Measurements from ENCODE around the gene SPON1. TPM values are rescaled to one million over a fixed set of nuclear protein-coding genes. Genes with fewer than 3 reads are reported as not detected.

SPON1 gene
- total RNA-seq, 1 donor from 2014 or later = 13.2 TPM

- Mint-ChIP-seq H3K27me3 (ENCODE audit: low read depth) (peaks cover 7% of the 10 kb centered on the region), H3K4me1 (no peaks in the 10 kb centered on the region), H3K36me3 (ENCODE audit: low read depth) (no peaks in the 10 kb centered on the region), H3K9me3 (peaks cover 6% of the 10 kb centered on the region), H3K4me3 (no peak overlapping the region), H3K27ac (ENCODE audit: unreplicated experiment) (no peak overlapping the region)
- no peak for TF ChIP-seq CTCF (conservative IDR thresholded peaks at IDR 0.05)
- DNase-seq (ENCODE audit: low read depth, low spot score) = no peak
Measured at GRCh38 chr11:13993096-13993765, 30.7 kb downstream of the SPON1 start.

- no peak overlapping the region for H3K4me3 Mint-ChIP-seq
- TF ChIP-seq CTCF (conservative IDR thresholded peaks at IDR 0.05) = no peak
- peaks cover 5% of the 10 kb centered on the region for H3K27me3 Mint-ChIP-seq (ENCODE audit: low read depth)
- peaks cover 9% of the 10 kb centered on the region for H3K36me3 Mint-ChIP-seq (ENCODE audit: low read depth)
- no peak overlapping the region for H3K27ac Mint-ChIP-seq (ENCODE audit: unreplicated experiment)
- peaks cover 12% of the 10 kb centered on the region for H3K9me3 Mint-ChIP-seq
- no peaks in the 10 kb centered on the region for H3K4me1 Mint-ChIP-seq
- no peak for DNase-seq (ENCODE audit: low read depth, low spot score)
Measured at GRCh38 chr11:13997881-13998280, 35.4 kb downstream of the SPON1 start.

GRCh38 chr11:13999704-14000103 lies 37.2 kb downstream of the SPON1 start:
- Mint-ChIP-seq H3K4me1 (no peaks in the 10 kb centered on the region), H3K27me3 (ENCODE audit: low read depth) (peaks cover 3% of the 10 kb centered on the region), H3K36me3 (ENCODE audit: low read depth) (peaks cover 14% of the 10 kb centered on the region), H3K4me3 (no peak overlapping the region), H3K27ac (ENCODE audit: unreplicated experiment) (no peak overlapping the region), H3K9me3 (peaks cover 17% of the 10 kb centered on the region)
- no peak for DNase-seq (ENCODE audit: low read depth, low spot score)
- no peak for TF ChIP-seq CTCF (conservative IDR thresholded peaks at IDR 0.05)

GRCh38 chr11:14001597-14001996 lies 39.1 kb downstream of the SPON1 start:
- Mint-ChIP-seq H3K4me1 (no peaks in the 10 kb centered on the region), H3K27me3 (ENCODE audit: low read depth) (peaks cover 4% of the 10 kb centered on the region), H3K9me3 (peaks cover 20% of the 10 kb centered on the region), H3K27ac (ENCODE audit: unreplicated experiment) (no peak overlapping the region), H3K36me3 (ENCODE audit: low read depth) (peaks cover 14% of the 10 kb centered on the region), H3K4me3 (no peak overlapping the region)
- TF ChIP-seq CTCF (conservative IDR thresholded peaks at IDR 0.05) = no peak
- no peak for DNase-seq (ENCODE audit: low read depth, low spot score)

GRCh38 chr11:14007566-14007965 lies 45.0 kb downstream of the SPON1 start:
- H3K27me3 Mint-ChIP-seq (ENCODE audit: low read depth) = peaks cover 2% of the 10 kb centered on the region
- no peak overlapping the region for H3K27ac Mint-ChIP-seq (ENCODE audit: unreplicated experiment)
- no peak for TF ChIP-seq CTCF (conservative IDR thresholded peaks at IDR 0.05)
- no peak overlapping the region for H3K4me3 Mint-ChIP-seq
- peaks cover 4% of the 10 kb centered on the region for H3K36me3 Mint-ChIP-seq (ENCODE audit: low read depth)
- H3K4me1 Mint-ChIP-seq = no peaks in the 10 kb centered on the region
- no peak for DNase-seq (ENCODE audit: low read depth, low spot score)
- H3K9me3 Mint-ChIP-seq = peaks cover 12% of the 10 kb centered on the region

Data from neural crest cell (in vitro differentiated cells).